ENCODE data around the gene PBRM1.
A peak's percentile ranks its signal among the peaks of the same experiment; 100 is the strongest.

The PBRM1 gene

DNA sequence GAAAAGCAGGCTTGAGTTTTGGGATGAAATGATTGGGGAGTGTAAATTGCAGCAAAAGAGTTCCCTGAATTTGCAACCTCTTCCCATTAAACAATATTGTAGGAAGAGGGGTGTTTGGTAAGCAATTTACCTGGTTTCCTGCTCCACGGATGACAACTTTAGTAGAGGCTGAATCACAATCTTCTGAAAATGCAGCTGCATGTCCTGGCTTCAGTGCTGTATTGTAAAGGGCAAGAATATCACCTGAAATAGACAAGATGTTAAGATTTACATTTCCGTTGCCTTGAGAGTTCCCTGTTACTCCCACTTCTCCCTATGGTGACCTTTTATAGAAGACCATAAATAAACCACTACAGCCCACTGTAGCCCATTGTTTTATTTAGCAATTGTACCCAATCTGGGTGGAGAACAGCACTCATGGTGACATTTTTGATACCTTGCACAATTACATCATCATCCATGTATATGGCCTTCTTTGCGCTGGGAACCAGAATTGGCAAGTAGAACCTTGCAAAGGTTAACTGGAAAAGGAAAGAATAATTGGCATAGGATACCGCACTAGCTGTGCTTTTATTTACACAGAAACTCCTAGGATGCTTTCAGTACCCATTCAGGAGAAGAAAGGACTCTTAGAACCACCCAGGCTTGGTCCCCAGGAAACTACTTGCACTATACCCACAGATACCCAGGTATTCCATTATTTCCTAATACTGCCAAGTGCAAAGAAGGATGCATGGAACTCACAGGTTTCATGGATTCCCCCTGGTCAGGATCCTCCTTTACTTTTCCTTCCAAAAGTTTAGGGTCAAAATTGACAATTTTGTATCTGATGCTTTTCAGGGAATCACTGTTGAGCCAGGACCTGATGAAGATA lies 10.3 kb upstream of the PBRM1 start:
- Mint-ChIP-seq H3K4me3 (no peak overlapping the region), H3K27ac (no peak overlapping the region), H3K9me3 (no peaks in the 10 kb centered on the region), H3K4me1 (peaks cover 6% of the 10 kb centered on the region), H3K36me3 (ENCODE audit: low read depth) (peaks cover 57% of the 10 kb centered on the region), H3K27me3 (ENCODE audit: low read depth) (no peaks in the 10 kb centered on the region)
- TF ChIP-seq, protein P1, sequence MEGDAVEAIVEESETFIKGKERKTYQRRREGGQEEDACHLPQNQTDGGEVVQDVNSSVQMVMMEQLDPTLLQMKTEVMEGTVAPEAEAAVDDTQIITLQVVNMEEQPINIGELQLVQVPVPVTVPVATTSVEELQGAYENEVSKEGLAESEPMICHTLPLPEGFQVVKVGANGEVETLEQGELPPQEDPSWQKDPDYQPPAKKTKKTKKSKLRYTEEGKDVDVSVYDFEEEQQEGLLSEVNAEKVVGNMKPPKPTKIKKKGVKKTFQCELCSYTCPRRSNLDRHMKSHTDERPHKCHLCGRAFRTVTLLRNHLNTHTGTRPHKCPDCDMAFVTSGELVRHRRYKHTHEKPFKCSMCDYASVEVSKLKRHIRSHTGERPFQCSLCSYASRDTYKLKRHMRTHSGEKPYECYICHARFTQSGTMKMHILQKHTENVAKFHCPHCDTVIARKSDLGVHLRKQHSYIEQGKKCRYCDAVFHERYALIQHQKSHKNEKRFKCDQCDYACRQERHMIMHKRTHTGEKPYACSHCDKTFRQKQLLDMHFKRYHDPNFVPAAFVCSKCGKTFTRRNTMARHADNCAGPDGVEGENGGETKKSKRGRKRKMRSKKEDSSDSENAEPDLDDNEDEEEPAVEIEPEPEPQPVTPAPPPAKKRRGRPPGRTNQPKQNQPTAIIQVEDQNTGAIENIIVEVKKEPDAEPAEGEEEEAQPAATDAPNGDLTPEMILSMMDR (IDR thresholded peaks at IDR 0.05; ENCODE audit: unreplicated experiment in 3 of 3) = no peak

DNA sequence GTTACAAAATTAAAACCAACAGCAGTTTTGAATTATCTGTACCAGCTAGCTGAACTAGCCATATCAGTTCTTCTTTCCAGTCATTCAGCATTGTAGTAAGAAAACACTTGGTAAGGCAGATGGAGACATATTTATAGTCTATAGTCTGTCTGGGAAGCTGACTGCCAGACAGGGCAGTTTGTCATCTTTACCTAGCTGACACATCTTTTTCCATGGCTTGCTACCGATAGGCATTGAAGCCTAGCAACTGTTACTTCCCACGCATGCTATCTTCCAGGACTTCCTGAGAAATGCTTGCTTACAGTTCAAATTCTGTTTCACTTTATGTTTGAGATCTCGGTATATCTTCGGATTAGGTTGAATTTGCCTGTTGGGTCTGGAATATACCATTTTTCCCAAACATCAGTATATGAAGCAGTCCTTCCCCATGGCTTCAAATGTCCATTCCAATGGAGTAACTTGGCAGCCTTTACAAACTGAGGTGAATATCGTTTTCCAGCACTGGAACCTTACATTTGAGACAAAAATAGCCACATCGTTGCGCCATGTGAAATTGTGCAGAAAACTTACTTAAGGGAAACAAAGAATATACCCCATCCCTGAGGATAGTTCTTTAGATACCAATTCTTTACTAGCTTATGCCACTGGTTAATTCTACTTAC lies 8.9 kb upstream of the PBRM1 start:
- H3K27me3 Mint-ChIP-seq (ENCODE audit: low read depth) = no peaks in the 10 kb centered on the region
- H3K36me3 Mint-ChIP-seq (ENCODE audit: low read depth) = peaks cover 67% of the 10 kb centered on the region
- peaks cover 2% of the 10 kb centered on the region for H3K4me1 Mint-ChIP-seq
- no peaks in the 10 kb centered on the region for H3K9me3 Mint-ChIP-seq
- H3K27ac Mint-ChIP-seq = no peak overlapping the region
- H3K4me3 Mint-ChIP-seq = no peak overlapping the region
- TF ChIP-seq, protein P1 (IDR thresholded peaks at IDR 0.05; ENCODE audit: unreplicated experiment in 3 of 3) = no peak

DNA sequence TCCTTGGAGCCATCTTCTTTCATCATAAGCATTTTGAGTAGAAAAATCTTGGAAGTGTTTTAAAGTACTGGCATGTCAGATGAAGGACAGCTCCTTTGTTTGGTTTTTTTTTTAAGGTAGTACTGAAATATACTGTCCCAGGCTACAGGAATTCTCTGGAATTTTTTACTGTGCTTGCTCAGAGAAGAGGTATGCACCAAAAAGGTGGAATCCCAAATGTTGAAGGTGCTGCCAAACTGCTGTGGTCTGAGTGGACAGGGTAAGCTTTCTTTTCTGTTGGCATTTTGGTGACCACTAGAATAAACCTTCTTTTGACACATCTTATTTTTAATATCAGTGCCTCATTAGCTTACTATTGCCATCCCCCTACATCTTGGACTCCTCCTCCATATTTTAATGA lies 7.4 kb upstream of the PBRM1 start:
- Mint-ChIP-seq H3K36me3 (ENCODE audit: low read depth) (peaks cover 80% of the 10 kb centered on the region), H3K27ac (no peak overlapping the region), H3K27me3 (ENCODE audit: low read depth) (no peaks in the 10 kb centered on the region), H3K9me3 (no peaks in the 10 kb centered on the region), H3K4me1 (no peaks in the 10 kb centered on the region), H3K4me3 (no peak overlapping the region)
- TF ChIP-seq, protein P1 (IDR thresholded peaks at IDR 0.05; ENCODE audit: unreplicated experiment in 3 of 3) = no peak

DNA sequence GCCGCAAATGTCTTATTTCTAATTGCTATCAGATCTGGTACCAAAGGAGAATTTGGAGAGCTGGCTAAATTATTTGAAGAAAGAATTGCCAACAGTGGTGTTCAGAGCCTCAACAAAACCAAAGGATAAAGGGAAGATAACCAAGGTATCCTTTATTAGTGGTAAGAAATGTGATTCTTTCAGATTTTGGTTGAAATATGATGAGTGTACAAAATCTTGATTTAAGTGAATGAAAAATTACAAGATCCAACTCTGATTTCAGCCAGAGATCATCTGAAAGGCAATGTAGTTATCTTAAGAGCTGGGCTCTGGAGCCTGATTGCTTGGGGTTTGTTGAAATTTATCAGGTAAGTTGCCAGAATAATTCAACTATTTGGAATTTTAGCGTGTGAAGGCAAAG lies 4.8 kb upstream of the PBRM1 start:
- Mint-ChIP-seq H3K27me3 (ENCODE audit: low read depth) (no peaks in the 10 kb centered on the region), H3K4me3 (peak overlapping the region in 2 of 3 experiments; percentile 17 to 24), H3K27ac (no peak overlapping the region), H3K4me1 (peaks cover 9% of the 10 kb centered on the region), H3K36me3 (ENCODE audit: low read depth) (peaks cover 82% of the 10 kb centered on the region), H3K9me3 (no peaks in the 10 kb centered on the region)
- TF ChIP-seq, protein P1 (IDR thresholded peaks at IDR 0.05; ENCODE audit: unreplicated experiment in 3 of 3) = no peak

DNA sequence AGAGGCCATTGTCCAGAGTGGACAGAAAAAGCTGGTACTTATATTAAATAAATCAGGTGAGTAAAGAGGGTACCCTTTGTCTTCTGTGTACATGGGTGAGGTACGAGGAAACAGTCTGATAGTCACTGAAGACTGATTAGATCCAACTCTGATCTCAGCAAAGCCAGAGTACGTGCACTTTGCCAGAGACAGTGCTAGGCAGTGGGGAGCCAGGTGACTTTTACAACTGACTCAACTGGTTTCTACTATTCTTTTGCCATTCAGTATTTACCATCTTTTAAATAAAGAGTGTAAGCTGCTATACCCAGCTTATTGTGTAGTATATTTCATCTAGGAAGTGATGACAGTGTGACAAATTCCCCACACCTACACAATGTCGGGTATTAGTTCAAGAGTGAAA lies 3.4 kb upstream of the PBRM1 start:
- Mint-ChIP-seq H3K27me3 (ENCODE audit: low read depth) (no peaks in the 10 kb centered on the region), H3K9me3 (no peaks in the 10 kb centered on the region), H3K27ac (no peak overlapping the region), H3K4me3 (no peak overlapping the region), H3K4me1 (peaks cover 19% of the 10 kb centered on the region), H3K36me3 (ENCODE audit: low read depth) (peaks cover 68% of the 10 kb centered on the region)
- TF ChIP-seq, protein P1 (IDR thresholded peaks at IDR 0.05; ENCODE audit: unreplicated experiment in 3 of 3) = no peak
